Measurements from ENCODE around the gene UBL4A. TPM values are rescaled to one million over a fixed set of nuclear protein-coding genes. Genes with fewer than 3 reads are reported as not detected.

UBL4A gene
- polyA plus RNA-seq (ENCODE audit: insufficient read length in 10 of 10), result 10 to 100 TPM; 18.4 to 29.0 (median 23.5) TPM
- long read RNA-seq, donor 1, transcript UBL4A-202 (4 exons, 2,382 nt), result major isoform, 14 of 14 reads
- long read RNA-seq, donor 1, partial matches to known transcripts, result 0 of 14 reads
- long read RNA-seq, donor 1, other reads (novel, unspliced or antisense), result 0 of 14 reads
- long read RNA-seq, donor 2, transcript UBL4A-202 (4 exons, 2,382 nt), result major isoform, 6 of 6 reads
- long read RNA-seq, donor 2, partial matches to known transcripts, result 0 of 6 reads
- long read RNA-seq, donor 2, other reads (novel, unspliced or antisense), result 0 of 6 reads
- long read RNA-seq, donor 3, result 0 reads
- long read RNA-seq, donor 4, transcript UBL4A-202 (4 exons, 2,382 nt), result major isoform, 12 of 12 reads
- long read RNA-seq, donor 4, partial matches to known transcripts, result 0 of 12 reads
- long read RNA-seq, donor 4, other reads (novel, unspliced or antisense), result 0 of 12 reads
- long read RNA-seq, donor 5, transcript UBL4A-202 (4 exons, 2,382 nt), result major isoform, 16 of 16 reads
- long read RNA-seq, donor 5, partial matches to known transcripts, result 0 of 16 reads
- long read RNA-seq, donor 5, other reads (novel, unspliced or antisense), result 0 of 16 reads
- long read RNA-seq, donor 6, transcript UBL4A-202 (4 exons, 2,382 nt), result major isoform, 13 of 15 reads
- long read RNA-seq, donor 6, partial matches to known transcripts, result 0 of 15 reads
- long read RNA-seq, donor 6, other reads (novel, unspliced or antisense), result 0 of 15 reads
- long read RNA-seq, donor 7, transcript UBL4A-202 (4 exons, 2,382 nt), result major isoform, 7 of 7 reads
- long read RNA-seq, donor 7, partial matches to known transcripts, result 0 of 7 reads
- long read RNA-seq, donor 7, other reads (novel, unspliced or antisense), result 0 of 7 reads
- long read RNA-seq, donor 8, transcript UBL4A-202 (4 exons, 2,382 nt), result major isoform, 5 of 6 reads
- long read RNA-seq, donor 8, partial matches to known transcripts, result 0 of 6 reads
- long read RNA-seq, donor 8, other reads (novel, unspliced or antisense), result 0 of 6 reads
- long read RNA-seq, donor 9, partial matches to known transcripts, result 0 of 2 reads
- long read RNA-seq, donor 9, other reads (novel, unspliced or antisense), result 0 of 2 reads

- DNase-seq, result peak in 1 of 3 donors; percentile 57
These were observed at the start of gene UBL4A for GRCh38 chrX:154486396-154487207. TSS of gene UBL4A (minus strand) at chrX:154486615. CDS start at chrX:154486584, 31 bp downstream.

DNA sequence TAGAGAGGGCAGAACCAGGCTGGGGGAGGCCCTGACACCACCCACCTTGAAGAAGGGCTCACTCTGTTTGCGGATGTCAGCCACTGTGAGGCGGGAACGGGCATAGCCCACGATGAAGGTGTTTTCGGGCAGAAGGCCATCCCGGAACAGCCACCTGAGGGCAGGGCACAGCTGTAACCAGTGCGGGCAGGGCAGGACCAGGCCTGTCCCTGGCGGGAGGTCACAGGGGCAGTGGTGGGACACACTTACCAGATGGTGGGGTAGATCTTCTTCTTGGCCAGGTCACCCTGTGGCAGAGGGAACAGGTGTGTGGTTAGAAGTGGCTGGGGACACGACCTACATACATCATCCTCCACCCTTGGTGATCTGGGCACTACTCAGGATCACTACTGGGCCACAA lies 49.5 kb upstream of the UBL4A start:
- DNase-seq, result no peak

GRCh38 chrX:154534526-154535322 lies 48.3 kb upstream of the UBL4A start:
- DNase-seq, result peak; percentile 70 to 90 (median 89)

DNA sequence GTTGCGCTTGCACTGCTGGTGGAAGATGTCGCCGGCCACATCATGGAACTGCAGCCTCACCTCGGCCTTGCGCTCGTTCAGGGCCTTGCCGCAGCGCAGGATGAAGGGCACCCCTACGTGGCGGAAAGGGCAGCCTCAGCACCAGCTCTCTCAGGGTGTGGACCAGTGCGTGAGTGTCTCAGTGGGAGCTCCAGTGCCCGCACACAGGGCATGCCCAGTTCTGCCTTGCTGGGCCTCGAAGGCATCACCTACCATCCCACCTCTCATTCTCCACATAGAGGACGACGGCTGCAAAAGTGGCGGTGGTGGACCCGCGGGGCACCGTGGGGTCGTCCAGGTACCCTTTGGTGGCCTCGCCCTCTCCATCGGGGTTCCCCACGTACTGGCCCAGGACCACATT lies 46.3 kb upstream of the UBL4A start:
- no peak for DNase-seq

- no peak for DNase-seq
These were observed 45.2 kb upstream of the UBL4A start for GRCh38 chrX:154531626-154532025.

DNA sequence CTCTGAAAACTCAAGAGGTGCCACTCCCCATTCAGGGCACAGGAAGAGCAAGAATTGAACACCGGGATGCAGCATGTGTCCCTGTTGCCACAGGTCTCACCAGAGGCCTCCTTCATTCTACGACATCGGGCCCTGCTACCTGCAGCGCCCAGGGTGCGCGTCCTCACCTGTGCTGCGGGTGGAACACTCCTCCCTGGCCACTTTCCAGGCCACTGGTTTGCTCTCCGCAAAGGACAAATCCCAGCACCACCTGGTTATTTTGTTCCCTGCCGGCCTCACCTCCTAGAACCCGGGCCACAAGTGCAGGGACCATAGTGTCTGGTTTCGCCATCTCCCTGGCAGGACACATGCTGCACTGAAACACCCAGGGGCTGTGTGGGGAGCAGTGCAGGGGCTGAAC lies 43.9 kb upstream of the UBL4A start:
- no peak for DNase-seq

DNA sequence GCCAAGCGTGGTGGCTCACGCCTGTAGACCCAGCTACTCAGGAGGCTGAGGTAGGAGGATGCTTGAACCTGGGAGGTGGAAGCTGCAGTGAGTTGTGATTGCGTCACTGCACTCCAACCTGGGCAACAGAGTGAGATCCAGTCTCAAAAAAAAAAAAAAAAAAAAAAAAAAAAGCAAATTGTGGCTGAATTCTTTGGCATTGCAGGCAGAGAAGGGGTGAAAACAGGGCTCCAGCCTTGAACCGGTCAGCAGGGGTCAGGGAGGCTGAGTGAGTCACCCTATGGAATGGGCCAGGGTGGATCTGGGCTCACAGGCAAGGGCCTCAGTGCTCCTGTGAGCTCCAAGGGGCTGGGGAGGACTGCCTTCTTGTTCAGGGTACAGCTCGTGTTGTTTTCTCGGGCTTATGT lies 42.8 kb upstream of the UBL4A start:
- DNase-seq, result no peak

DNA sequence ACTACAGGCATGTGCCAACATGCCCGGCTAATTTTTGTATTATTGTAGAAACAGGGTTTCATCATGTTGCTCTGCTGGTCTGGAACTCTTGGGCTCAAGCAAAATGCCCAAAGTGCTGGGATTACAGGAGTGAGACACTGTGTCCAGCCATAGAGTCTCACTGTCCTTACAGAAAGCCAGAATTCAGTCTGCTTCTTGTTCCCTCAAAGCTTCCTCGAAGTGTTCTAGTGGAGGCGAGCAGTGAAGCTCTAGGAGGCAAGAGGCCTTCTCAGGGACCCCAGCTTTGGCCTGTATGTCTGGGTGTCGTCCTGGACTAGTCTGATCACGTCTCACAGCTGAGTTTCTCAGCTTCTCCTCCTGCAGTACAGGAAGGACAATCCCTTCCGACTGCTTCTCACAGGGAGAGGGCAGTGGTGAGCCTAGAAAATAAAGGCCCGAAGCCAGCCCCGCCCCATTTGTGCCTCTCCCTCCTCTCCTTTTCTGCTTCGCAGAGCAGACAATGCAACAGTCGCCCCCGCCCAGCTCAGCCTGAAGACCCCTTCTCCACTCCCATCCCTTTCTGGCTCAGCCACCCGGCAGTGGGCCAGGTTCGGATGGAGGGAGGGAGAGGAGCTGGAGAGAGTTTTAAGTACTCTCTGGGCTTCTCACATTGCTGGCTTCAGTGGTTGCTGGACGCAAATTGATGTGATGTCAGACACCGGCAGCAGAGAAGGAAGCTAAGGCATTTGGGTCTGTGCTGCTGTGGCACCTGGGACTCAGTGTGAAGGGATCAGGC lies 40.7 kb upstream of the UBL4A start:
- DNase-seq, result peak; percentile 75 to 95 (median 88)

DNA sequence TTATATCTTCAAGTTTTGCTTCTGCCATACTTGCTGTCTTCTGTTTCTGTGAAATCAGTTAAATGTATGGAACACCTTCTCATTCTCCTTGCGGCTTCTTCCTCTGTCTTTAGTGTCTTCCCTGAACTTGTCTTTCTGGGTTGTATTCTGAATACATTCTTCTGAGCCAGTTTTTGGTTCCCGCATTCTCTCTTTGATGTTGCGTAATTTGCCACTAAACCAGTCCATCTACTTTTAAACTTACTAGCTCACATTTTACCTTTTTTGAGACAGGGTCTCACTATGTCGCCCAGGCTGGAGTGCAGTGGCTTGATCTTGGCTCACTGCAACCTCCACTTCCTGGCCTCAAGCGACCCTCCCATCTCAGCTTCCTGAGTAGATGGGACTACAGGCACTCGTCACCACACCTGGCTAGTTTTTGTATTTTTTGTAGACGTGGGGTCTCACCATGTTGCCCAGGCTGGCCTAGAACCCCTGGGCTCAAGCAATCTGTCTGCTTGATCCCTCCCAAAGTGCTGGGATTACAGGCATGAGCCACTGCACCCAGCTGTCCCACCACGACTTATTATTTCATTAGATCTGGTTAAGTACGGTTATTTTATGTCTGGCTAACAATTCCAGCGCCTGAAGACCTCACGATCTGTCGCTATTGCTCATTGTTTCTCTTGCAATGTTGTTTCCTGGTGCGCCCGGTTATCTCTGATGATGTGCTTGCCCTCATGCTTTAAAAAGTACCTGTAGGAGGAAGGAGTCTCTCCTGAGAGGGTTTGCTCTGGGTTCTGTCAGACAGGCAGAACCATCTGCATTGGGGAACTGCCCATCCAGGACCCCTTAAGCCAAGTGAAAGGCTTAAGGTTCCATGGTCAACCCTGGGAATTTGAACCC lies 39.4 kb upstream of the UBL4A start:
- DNase-seq, result no peak

DNA sequence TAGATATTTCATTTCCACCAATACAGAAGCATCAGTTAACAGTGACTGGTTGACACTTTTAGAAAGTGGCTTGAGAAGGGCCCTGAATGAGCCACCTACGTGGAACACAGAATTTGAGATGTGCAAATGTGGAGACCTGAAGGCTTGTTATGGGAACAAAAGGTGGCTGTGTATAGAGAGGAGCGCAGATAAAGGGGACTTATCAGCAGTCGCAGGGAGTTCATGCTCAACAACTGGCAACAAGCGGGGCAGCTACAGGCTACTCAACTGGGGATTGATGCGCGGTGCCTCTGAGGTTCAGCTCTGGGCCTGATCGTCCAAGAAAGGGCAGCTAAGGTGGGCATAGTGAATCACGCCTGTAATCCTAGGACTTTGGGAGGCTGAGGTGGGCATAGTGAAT lies 33.0 kb upstream of the UBL4A start:
- no peak for DNase-seq

GRCh38 chrX:154517101-154517781 lies 30.8 kb upstream of the UBL4A start:
- no peak for DNase-seq

GRCh38 chrX:154516656-154517100 lies 30.3 kb upstream of the UBL4A start:
- peak; percentile 45 to 80 (median 57) for DNase-seq

DNA sequence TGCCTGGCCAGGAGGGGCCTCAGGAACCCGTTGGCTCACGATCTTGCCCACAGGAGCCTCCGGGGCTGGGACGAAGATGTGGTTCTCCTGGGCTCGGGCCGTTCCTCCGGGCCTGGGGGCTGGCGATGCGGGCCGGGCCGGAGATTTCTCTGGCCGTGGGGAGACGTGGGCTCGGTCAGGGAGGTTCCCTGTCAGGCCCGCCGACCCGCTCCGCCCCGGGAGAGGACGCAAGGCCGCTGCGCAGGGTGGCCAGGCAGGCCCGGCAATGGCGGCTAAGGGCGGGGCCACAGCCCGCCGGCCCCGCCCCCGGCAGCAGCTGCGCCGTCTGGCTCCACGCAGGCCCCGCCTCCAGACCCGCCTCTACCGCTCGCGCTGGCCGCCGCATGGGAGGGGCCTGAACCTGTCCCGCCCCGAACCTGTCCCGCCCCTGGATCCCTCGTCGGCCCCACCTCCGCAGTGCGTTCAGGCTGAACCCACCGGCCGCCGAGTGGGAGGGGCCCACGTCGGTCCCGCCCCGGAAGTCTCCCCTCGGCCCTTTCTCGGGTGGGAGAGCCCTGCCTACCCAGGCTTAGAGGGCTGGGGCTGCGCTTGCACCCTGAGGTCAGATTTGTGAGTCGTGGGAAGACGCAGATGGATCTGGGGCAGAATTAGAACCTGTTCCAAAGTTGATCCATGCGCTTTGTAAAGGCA lies 29.7 kb upstream of the UBL4A start, which contains the start of gene FAM3A:
FAM3A (minus strand) TSS at position 267 of the 690 bp plus-strand sequence. CDS start 460 bp downstream, outside the sequence.
- peak; percentile 86 to 94 (median 90) for DNase-seq

DNA sequence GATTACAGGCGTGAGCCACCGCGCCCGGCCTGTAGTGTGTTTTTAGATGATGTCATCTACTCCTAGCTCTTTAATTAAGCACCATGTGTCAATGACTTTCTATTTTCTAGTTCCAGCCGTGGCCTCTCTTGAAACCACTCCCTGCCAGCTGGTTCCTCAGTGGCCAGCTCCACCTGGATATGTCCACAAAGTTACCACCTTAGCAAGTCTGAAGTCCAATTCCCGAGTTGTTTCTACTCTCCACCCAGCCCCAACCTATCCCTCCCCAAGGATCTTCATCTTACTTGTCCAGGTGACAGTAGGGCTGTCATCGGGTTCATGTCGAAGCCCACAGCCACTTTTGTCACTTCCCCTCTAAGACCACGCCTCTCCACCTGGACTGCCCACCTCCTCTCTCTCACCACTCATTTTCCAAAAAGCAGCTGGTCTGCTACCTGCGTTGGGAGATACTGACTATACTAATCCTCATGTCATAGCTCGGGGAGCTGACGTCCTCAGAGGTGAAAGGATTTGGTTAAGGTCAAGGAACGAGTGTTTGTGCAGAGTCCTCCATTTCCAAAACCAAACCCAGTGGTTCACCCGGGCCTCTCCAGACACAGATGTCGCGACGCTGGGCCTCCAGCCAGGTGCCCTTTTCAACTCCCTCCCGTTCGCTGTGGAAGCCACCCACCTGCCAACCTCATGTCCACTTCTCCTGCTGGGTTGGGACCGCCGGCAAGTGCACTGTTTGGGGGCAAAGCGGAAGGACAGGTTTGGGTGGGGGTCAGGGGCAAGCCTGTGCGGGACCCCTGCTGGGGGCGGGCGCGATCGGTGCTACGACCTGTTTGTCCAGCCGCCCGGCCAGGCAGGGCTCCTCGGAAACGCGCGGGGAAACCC lies 28.9 kb upstream of the UBL4A start:
- peak in 1 of 3 donors; percentile 63 for DNase-seq

DNA sequence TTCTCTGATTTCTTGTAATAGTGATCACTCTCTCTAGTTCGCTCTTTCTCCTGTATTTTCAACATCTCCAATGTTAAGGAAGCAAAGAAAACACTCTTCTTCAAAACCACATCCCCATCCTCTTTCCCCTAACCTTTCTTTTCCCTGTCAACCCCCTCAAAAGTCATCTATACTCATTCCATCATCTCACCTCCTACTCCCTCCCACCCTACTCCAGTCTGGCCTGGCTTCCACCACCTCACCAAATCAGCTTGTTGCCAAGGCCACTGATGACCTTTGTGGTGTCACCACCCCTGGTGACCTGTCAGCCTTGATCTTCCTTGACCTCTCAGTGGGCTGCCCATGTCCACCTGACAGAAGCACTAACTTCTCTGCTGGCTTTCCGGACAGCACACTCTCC lies 27.3 kb upstream of the UBL4A start:
- no peak for DNase-seq
